Glutamatergic neuron (in vitro differentiated cells): ENCODE results near the gene GATA5. TPM values are rescaled to one million over a fixed set of nuclear protein-coding genes. Genes with fewer than 3 reads are reported as not detected.
A peak's percentile ranks its signal among the peaks of the same experiment; 100 is the strongest.

Source experiments
- DNase-seq: peaks from one replicate; pipeline ENCODE4 v3.0.0; 2022
- H3K27ac Mint-ChIP-seq: one replicate; pipeline ENCODE4 v1.8.0; 2020; ENCODE audit warnings: mild to moderate bottlenecking, mixed read lengths, inconsistent platforms; ENCODE audit not compliant: unreplicated experiment
- H3K27me3 Mint-ChIP-seq: one replicate; pipeline ENCODE4 v1.8.0; 2020; ENCODE audit warnings: mild to moderate bottlenecking, moderate library complexity, mixed read lengths, inconsistent platforms; ENCODE audit not compliant: unreplicated experiment
- H3K36me3 Mint-ChIP-seq: one replicate; pipeline ENCODE4 v1.8.0; 2020; ENCODE audit warnings: mild to moderate bottlenecking, mixed read lengths, inconsistent platforms; ENCODE audit not compliant: unreplicated experiment
- H3K4me1 Mint-ChIP-seq: one replicate; pipeline ENCODE4 v1.8.0; 2020; ENCODE audit warnings: mild to moderate bottlenecking, low read depth, mixed read lengths, inconsistent platforms; ENCODE audit not compliant: unreplicated experiment
- H3K4me3 Mint-ChIP-seq: one replicate; pipeline ENCODE4 v1.8.0; 2020; ENCODE audit warnings: mild to moderate bottlenecking, mixed read lengths, inconsistent platforms; ENCODE audit not compliant: unreplicated experiment
- H3K9me3 Mint-ChIP-seq: one replicate; pipeline ENCODE4 v1.8.0; 2020; ENCODE audit warnings: mild to moderate bottlenecking, moderate library complexity, mixed read lengths, inconsistent platforms; ENCODE audit not compliant: unreplicated experiment
- total RNA-seq: library from RNA; stranded (reverse); fragmentation: NEBNext Ultra II Directional; extraction: Animal tissue kit (Norgen Biotek cat#: 25700); gene quantifications from one replicate; pipeline ENCODE4 v1.2.1, GENCODE V29; 2021; ENCODE audit not compliant: unreplicated experiment
- TF ChIP-seq, protein P1 (sequence below): fragments of 200-600 bp; sonication (generic); IDR thresholded peaks from one replicate; pipeline ENCODE4 v1.5.0; 2021; ENCODE audit not compliant: partially characterized antibody, unreplicated experiment

GATA5 gene
- total RNA-seq, 1 donor from 2014 or later, result 1.3 TPM

DNA sequence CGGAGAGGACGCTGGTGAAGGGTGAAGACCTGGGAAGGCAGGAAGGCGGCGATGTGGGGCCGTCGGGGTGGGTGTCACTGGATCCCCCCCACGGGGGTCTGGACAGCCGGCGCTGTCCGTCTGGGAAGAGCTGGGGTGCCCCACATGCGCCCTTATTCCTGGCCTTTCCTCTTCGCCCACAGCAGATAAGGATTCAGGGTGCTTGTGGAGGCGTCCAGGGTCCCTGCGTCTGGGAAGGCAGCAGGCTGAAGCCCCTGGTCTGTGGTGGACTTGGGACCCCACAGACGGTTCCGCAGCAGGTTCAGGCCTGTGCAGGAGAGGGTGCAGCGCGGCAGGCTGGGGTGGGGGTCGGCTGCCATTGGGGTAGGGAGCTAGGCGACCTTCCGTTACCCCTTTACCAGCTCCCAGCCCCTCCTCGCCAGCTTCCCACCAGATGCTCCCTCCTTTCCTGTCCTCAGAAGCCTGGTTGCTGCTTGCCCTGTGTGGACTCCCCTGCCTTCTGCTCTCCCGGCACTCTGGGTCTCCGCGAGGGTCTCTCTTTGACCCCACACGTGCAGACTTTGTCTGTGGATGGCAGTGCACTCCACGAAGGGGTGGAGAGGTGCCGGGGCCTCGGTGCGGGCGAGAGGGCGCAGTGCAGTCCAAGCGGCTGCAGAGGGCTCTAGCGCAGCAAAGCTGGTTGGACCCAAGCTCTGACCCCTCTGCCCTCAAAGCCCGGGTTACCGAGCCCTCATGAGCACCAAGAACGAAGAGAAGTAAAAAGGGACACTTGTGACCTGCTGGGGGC, 2.1 kb upstream of the GATA5 start:
- Mint-ChIP-seq H3K36me3 (no peaks in the 10 kb centered on the region), H3K9me3 (peaks cover 4% of the 10 kb centered on the region), H3K27ac (no peak overlapping the region), H3K4me3 (no peak overlapping the region), H3K4me1 (peaks cover 3% of the 10 kb centered on the region), H3K27me3 (peaks cover 15% of the 10 kb centered on the region)
- peak; percentile 64 for DNase-seq
- TF ChIP-seq, protein P1, sequence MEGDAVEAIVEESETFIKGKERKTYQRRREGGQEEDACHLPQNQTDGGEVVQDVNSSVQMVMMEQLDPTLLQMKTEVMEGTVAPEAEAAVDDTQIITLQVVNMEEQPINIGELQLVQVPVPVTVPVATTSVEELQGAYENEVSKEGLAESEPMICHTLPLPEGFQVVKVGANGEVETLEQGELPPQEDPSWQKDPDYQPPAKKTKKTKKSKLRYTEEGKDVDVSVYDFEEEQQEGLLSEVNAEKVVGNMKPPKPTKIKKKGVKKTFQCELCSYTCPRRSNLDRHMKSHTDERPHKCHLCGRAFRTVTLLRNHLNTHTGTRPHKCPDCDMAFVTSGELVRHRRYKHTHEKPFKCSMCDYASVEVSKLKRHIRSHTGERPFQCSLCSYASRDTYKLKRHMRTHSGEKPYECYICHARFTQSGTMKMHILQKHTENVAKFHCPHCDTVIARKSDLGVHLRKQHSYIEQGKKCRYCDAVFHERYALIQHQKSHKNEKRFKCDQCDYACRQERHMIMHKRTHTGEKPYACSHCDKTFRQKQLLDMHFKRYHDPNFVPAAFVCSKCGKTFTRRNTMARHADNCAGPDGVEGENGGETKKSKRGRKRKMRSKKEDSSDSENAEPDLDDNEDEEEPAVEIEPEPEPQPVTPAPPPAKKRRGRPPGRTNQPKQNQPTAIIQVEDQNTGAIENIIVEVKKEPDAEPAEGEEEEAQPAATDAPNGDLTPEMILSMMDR, result no peak

DNA sequence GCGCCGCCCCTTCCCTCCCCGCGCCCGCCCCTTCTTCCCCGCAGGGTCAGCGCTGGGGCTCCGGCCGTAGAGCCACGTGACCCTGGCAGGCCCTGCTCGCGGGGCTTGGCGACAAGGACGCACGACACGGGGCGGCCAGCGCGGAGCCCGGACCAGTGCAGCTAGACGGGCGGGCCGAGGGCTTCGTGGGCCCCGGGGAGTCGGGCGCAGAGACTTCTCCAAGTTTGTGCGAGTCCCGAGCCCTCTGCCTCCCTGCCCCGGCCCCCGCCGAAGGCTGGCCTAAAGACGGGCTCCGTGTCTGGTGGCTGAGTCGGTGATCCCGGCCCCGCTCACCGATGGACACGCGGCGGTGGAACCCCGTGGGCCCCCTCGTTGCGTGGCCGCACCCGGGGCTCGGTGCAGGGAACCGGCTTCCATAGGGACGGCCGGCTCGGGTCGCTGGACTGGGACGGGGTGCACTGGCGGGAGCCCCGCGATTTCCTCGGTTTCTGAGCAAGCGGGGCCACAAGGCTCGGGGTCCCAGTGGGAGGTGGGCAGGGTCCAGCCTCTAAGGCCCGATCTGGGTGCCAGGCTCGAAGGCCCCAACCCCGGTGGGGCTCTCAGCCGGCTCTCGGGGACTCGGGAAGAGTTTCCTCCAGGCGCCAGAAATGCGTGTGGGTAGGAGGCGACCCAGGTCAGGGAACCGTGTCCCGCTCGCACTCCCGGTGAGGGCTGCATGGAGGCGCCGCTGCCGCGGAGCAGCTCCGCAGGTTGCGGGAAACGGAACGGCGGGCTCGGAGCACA, 452 bp upstream of the GATA5 start:
- Mint-ChIP-seq H3K4me3 (no peak overlapping the region), H3K27me3 (peaks cover 15% of the 10 kb centered on the region), H3K27ac (no peak overlapping the region), H3K9me3 (peaks cover 6% of the 10 kb centered on the region), H3K4me1 (peaks cover 4% of the 10 kb centered on the region), H3K36me3 (no peaks in the 10 kb centered on the region)
- DNase-seq, result peak; percentile 54
- TF ChIP-seq, protein P1, result no peak

DNA sequence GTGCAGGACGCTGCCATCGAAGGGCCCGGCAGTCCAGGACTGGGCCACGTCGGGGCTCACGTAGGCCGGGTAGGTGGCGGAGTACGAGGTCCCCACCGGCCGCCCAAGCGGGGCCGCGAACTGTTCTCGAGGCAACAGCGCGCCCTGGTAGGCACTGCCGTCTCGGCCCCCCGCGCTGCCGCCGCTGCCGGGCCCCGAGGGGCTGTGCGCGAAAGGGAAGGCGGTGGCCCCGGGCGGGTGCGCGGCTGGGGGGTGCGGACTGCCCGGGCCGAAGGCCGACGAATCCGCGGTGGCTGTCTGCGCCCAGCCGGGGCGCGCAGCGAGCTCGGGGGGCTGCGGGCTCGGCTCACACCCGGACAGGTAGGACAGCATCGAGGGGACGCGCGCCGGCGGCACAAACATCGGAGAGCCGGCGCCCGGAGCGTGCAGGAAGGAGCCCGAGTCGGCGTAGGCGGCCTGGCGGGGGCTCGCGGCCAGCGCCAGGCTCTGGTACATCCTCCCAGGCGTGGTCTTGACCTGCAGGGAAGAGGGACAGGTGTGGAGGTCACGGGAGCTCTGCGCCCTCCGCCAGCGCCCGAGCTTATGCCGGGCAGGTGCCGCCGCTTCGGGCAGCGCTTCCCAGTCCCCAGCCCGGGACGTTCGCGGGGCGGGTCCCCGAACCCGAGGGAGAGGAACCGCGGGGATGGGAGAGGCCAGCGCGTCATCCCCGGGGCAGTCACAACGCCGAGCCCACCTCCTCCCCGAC, 596 bp downstream of the GATA5 start:
- Mint-ChIP-seq H3K27ac (no peak overlapping the region), H3K4me1 (peaks cover 5% of the 10 kb centered on the region), H3K36me3 (no peaks in the 10 kb centered on the region), H3K9me3 (peaks cover 6% of the 10 kb centered on the region), H3K27me3 (peaks cover 16% of the 10 kb centered on the region), H3K4me3 (no peak overlapping the region)
- no peak for DNase-seq
- TF ChIP-seq, protein P1, result no peak

DNA sequence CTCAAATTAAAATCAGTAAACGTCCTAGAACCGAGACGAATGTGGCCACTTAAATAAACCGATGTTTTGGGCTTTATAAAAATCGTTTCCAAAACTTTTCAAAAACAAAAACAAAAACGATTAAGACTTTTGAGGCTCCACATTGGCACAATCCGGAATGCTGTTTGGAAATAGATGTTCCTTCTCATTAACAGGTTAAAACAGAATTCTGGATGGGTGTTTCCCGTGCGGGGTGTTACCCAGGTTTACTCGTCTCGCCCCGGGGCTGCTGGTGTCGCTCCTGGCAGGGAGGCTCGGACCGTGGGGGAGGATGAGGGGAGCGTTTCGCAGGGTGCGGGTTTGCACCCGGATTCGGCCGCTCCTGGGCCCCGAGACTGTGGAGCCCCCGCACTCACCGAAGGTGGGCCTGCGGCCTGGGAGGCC, 1.2 kb downstream of the GATA5 start:
- Mint-ChIP-seq H3K27ac (no peak overlapping the region), H3K4me3 (peak overlapping the region; percentile 52), H3K27me3 (peaks cover 16% of the 10 kb centered on the region), H3K4me1 (peaks cover 6% of the 10 kb centered on the region), H3K36me3 (no peaks in the 10 kb centered on the region), H3K9me3 (peaks cover 6% of the 10 kb centered on the region)
- DNase-seq, result no peak
- TF ChIP-seq, protein P1, result no peak
